ENCODE data around the gene MYL5.
"Not testable (repeated sequence)": the region's sequence is repeated elsewhere in the genome, so short reads cannot be mapped to it uniquely, and the experiment has no call there.

MYL5 gene

GRCh38 chr4:667545-667925, 6.8 kb upstream of the MYL5 start:
- TF ChIP-seq CTCF (conservative IDR thresholded peaks at IDR 0.05; ENCODE audit: low read depth, low read length): no peak
- H3K4me3 ChIP-seq (ENCODE audit: low read depth, low read length): no peak overlapping the region
- DNase-seq (ENCODE audit: low read depth): no peak

- not testable (repeated sequence) for DNase-seq (ENCODE audit: low read depth); H3K4me3 ChIP-seq (ENCODE audit: low read depth, low read length)
Observed at GRCh38 chr4:668219-668618, 6.1 kb upstream of the MYL5 start.

- not testable (repeated sequence) for H3K4me3 ChIP-seq (ENCODE audit: low read depth, low read length); DNase-seq (ENCODE audit: low read depth)
Observed at GRCh38 chr4:669806-670559, 4.4 kb upstream of the MYL5 start.

- TF ChIP-seq CTCF (conservative IDR thresholded peaks at IDR 0.05; ENCODE audit: low read depth, low read length): no peak
- no peak overlapping the region for H3K4me3 ChIP-seq (ENCODE audit: low read depth, low read length)
- no peak for DNase-seq (ENCODE audit: low read depth)
Observed at GRCh38 chr4:671769-672168, 2.6 kb upstream of the MYL5 start.

- TF ChIP-seq CTCF (conservative IDR thresholded peaks at IDR 0.05; ENCODE audit: low read depth, low read length): no peak
- no peak for DNase-seq (ENCODE audit: low read depth)
- H3K4me3 ChIP-seq (ENCODE audit: low read depth, low read length): peak overlapping the region; percentile 92
Observed at GRCh38 chr4:673349-674091, 822 bp upstream of the MYL5 start.

- DNase-seq (ENCODE audit: low read depth): no peak
- peak overlapping the region; percentile 92 for H3K4me3 ChIP-seq (ENCODE audit: low read depth, low read length)
Observed at GRCh38 chr4:675036-675882, 917 bp downstream of the MYL5 start.

More at GRCh38 chr4:675036-675882, 917 bp downstream of the MYL5 start:
- TF ChIP-seq CTCF (conservative IDR thresholded peaks at IDR 0.05; ENCODE audit: low read depth, low read length): no peak

Measured in choroid plexus epithelial cell (primary cell).